DMS79 (cell line): Measurements from ENCODE around the gene SCO2.
"Not testable (repeated sequence)": the region's sequence is repeated elsewhere in the genome, so short reads cannot be mapped to it uniquely, and the experiment has no call there.

Source experiments
- DNase-seq: peaks from one replicate; lab custom pipeline; 2025; lab: John Stamatoyannopoulos, UW

Gene SCO2

DNA sequence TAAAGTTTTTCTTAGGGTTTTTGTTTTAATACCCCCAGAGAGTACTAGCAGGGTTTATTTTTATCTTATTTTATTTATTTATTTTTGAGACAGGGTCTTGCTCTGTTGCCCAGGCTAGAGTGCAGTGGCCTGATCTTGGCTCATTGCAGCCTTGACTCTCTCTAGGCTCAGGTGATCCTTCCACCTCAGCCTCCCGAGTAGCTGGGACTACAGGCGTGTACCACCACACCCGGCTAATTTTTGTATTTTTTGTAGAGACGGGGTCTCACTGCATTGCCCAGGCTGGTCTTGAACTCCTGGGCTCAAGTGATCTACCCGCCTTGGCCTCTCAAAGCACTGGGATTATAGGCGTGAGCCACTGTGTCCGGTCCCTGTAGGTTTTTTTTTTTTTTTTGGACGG lies 5.2 kb downstream of the SCO2 start:
- DNase-seq: not testable (repeated sequence)

GRCh38 chr22:50519151-50519550 lies 6.2 kb downstream of the SCO2 start:
- no peak for DNase-seq

GRCh38 chr22:50518606-50519005 lies 6.8 kb downstream of the SCO2 start:
- no peak for DNase-seq

DNA sequence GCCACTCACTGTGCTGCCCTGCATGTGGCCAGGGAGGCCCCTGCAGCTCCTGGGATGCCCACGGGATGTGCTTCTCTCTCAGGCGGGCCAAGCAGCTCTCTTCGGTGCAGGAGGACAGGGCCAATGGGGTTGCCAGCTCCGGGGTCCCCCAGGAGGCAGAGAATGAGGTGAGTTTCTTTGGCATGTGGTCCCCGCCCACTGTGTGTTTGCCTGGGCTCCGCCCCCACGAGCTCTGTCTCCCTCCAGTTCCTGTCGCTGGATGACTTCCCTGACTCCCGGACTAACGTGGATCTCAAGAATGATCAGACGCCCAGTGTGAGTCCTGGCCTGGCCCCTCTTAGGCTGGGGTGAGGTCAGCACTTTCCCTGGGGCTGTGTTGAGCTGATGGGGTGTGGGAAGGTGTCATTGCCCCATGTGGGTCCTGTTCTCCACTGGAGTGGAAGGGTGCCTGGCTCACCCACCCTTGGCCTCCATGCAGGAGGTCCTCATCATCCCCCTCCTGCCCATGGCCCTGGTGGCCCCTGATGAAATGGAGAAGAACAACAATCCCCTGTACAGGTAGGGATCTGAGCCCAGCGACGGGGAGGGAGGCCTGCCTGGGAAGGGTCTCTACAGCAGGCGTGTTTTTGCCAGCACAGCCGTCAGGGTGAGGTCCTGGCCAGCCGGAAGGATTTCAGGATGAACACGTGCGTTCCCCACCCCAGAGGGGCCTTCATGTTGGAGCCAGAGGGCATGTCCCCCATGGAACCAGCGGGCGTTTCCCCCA lies 7.7 kb downstream of the SCO2 start:
- no peak for DNase-seq

- no peak for DNase-seq
Observed at GRCh38 chr22:50516891-50517290, 8.5 kb downstream of the SCO2 start.

- no peak for DNase-seq
Observed at GRCh38 chr22:50516068-50516467, 9.3 kb downstream of the SCO2 start.

GRCh38 chr22:50513175-50513574 lies 12.2 kb downstream of the SCO2 start:
- DNase-seq: no peak

DNA sequence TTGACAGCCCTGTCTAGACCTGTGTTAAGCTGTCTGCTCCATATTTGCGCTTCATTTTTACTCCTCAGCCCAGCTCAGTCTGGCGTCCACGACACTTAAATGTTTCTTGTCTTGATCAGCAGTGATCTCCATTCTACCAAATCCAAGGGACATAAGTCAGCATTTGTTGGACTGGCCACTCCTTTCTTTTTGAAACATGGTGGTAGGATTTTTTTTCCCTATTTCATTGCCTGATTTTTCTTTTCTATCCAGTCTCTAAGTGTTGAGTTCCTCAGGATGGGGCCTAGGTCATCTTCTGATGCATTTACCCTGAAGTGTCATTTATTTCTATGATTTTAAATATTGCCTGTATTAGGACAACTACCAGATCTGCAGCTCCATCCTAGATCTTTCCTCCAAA lies 16.5 kb downstream of the SCO2 start:
- no peak for DNase-seq

DNA sequence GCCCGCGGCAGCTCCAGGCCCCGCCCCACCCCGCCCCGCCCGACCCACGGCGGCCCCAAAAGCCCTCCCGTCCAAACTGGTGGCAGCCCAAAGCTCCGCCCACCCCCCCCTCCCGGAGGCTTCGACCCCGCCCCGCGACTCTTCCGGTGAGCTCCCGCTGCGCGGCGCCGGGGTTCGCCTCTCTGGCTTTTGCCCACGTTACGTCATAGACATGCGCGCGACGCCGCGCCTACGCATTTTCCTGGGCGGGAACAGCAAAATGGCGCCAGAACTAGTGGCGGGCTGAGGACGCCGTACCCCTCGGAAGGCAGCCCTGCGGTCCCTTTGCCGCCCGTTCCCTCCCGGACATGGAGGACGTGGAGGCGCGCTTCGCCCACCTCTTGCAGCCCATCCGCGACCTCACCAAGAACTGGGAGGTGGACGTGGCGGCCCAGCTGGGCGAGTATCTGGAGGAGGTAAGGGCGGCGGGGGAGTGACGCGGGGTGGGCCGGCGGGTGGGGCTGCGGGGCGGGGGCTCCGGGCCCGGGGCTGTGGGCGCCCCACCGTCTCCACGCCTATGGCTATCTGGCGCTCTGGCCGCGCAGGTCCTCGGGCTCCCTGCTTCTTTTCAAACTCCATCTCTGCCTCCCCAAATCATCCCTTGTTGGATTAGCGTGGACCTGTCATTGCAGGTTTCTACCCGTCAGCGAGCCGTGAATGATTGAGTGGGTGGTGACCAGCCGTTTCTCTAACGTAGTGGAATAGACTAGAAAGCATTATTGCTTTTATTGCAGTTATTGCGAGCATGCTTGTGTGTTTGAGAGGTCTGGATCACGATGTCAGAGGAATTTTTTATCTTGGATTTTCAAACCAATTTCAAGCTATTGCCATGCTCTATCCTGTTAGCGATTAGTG lies 17.2 kb downstream of the SCO2 start, which contains the start of gene NCAPH2:
NCAPH2 (plus strand) TSS at position 234 of the 894 bp plus-strand sequence; CDS start at position 348, 114 bp downstream.
- peak; percentile 73 for DNase-seq

- peak; percentile 71 for DNase-seq
Observed at GRCh38 chr22:50507421-50507990, 17.9 kb downstream of the SCO2 start, which contains the start of gene LMF2. Gene LMF2 (minus strand): TSS chr22:50507702. CDS start chr22:50507675, 27 bp downstream.

DNA sequence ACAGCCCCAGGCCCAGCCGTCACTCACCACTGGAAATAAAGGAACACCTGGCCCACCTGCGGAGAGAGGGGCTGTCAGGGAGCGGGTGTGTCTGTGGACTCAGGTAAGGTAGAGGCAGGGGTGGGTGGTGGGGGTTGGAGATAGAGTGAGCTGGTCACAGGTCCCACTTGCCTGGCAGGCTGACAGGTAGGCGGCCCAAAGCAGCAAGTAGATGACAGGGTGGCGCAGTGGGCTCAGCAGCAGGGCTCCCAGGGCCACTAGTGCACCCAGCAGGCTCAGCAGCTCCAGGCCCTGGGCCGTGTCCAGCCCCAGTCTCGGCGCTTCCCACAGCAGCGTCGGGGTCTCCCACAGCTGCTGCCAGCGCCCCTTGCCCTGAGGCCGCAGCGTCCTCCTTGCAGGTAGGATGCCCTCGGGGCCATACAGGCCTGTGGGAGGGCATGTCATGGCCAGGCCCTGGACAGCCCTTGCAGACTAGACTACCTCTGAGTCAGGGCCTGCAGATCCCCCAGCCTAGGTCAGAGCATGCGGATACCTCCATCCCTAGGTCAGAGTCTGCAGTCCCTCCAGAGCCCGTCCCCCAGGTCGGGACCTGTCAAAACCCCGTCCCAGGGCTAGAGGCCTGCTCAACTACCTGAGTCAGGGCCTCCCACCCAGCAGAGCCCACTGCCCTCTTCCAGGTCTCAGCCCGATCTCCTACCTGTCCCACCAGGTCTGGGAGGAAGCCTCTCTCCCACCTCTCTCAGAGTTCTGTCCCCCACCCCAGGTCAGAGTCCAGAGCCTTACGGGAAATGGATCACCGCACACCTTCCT lies 18.6 kb downstream of the SCO2 start:
- DNase-seq: no peak

DNA sequence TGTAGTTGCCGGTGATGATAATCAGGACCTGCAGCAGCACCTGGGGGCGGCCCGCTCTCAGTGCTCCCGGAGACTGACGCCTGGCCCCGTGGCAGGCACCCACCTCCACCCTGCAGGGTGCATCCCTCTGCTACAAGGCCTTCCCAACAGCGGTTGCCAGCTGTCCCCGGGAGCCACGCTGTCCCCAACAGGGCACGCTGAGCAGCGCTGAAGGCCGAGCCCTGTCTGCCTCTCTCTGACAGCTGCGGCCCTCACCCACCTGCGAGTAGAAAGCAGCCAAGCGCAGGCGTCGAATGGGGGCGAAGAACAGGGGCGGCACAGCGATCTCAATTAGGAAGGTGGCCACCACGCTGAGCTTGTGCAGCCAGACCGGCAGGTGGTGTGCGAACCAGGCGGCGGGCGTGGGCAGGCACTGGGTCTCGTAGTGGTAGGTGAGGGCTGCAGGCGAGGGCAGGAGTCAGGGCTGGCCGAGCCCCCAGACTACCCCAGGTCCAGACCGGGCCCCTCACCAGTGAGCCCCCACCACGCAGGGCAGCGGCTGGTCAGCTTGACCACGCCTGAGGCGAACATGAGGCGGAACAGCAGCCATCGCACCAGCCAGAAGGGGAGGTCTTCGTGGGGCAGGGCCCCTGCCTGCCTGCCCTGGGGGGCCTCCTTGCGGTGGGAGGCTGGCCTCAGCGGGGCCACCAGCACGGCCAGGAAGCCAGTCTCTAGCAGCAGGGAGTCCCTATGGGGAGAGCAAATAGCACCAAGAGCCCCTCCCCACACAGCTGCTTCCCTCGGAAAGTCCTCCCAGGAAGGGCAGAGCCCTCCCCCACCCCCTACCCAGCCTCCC lies 19.4 kb downstream of the SCO2 start:
- DNase-seq: no peak

GRCh38 chr22:50505276-50505775 lies 20.1 kb downstream of the SCO2 start:
- DNase-seq: no peak

DNA sequence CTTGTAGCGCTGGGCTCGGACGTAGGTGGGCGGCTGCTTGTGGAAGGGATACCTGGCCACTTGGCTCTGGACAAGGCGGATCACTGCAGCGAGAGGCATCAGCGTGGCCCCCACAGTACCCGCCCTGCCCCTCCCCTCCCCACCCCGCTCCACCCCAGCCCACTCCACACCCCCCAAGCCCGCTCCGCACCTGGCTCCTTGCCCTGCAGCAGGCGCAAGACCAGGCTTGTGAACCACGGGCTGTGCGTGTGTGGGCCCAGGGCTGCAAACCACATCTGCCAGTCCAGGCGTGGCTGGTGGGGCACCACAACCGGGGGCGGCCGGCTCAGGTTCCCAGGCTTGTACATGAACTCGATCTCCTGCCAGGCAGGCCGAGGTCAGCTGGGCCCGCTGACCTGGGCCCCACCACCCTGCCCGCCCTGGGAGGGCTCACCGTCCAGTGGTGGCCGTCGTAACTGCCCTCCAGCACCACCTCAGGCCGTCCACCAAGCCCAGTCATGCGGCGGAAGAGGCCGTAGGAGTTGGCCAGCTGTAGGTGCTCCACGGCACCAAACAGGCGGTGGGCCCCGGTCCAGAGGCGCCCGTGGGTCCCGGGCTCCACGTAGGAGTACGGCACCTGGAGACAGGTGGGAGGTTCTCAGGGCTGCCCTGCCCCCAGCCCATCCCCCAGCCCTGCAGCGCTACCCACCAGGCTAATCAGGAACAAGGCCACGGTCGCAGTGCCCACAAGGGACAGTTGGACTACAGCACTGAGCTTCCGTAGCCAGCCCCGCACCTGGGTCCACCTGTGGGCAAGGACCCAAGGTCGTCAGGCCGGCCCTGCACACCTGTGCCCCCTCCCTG lies 20.8 kb downstream of the SCO2 start:
- no peak for DNase-seq

GRCh38 chr22:50503475-50504145 lies 21.8 kb downstream of the SCO2 start:
- DNase-seq: no peak

DNA sequence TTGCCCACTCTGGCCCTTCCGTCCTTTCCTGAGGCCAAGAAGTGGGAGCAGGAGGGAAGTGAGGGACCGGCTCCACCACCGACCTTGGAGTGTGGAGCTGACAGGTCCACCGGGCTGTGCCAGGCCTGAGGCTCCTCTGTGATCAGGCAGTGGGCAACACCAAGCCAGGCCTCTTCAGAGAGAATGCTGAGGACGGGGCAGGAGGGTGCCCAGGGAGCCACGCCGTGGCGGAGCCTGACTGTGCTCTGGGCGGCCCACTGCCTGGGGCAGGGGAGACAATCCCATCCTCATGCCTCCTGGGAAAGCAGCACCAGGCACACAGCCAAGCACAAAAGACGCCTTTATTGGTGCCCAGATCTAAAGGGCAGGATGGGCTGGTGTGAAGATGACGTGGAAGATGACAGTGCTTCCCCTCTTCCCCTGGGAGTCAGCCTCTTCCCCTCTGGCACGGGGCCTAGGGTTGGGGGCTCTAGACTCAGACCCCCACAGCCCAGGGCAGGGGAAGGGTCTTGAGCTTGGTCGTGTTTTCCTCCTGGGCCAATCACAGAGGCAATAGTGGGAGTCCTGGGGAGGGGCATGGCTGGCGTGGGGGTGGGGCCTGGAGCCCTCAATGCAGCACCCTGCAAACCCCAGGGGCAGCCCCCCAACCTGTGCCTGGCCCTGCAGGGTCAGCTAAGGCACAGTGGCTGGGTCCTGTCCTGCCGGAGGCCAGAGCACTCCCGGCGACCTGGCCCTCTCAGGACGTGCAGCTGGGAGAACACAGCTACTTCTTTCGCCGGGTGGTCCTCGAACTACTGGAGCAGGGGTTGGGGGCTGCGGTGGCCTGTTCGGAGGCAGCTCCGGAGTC lies 22.5 kb downstream of the SCO2 start:
- DNase-seq: no peak

DNA sequence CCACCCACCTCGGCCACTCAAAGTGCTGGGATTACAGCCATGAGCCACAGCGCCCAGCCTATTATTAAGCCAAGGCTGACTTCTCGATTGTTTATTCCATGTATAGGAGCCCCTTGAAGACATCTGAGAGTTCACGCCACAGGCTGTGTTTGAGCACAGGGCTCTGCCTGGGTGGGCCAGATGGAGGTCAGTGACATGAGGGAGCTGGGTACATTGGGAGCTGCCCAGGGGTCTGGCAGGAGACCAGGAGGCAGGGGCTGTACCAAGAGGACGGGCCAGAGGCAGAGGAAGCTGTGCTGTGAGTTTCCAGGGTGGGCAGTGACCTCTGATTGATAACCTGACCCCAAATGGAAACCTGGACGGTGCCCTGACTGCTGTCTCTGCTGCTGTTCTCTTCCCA lies 23.3 kb downstream of the SCO2 start:
- no peak for DNase-seq

GRCh38 chr22:50500452-50500851 lies 24.9 kb downstream of the SCO2 start:
- DNase-seq: no peak
